Pancreas (tissue), 10 donors: ENCODE measurements around the gene ARRB1. TPM values are rescaled to one million over a fixed set of nuclear protein-coding genes. Genes with fewer than 3 reads are reported as not detected.

ENCODE experiments used
- ATAC-seq, 4 donors: fragments of 200-7000 bp; cut with Tn5 transposase; one replicate each; pipeline versions ENCODE4 v1.8.0 to v1.9.1; 2020; ENCODE audit warnings: mild to moderate bottlenecking in 4 of 4, moderate library complexity in 4 of 4
- DNase-seq, 6 donors: peaks; one replicate each; pipeline ENCODE4 v3.0.0-alpha.2; 2020
- FAIRE-seq: peaks from 2 replicates; lab custom pipeline; 2012; peaks lifted over from hg19 to GRCh38; lab: Jason Lieb, UNC
- H3K27ac ChIP-seq, 4 donors: fragments of 200-600 bp; sonication (generic); 1 replicate in 3 of 4; 2 replicates in 1 of 4; pipeline versions ENCODE4 v1.5.0 to v1.8.0; 2020
- H3K27me3 ChIP-seq, 4 donors: fragments of 200-600 bp; one replicate each; pipeline ENCODE4 v1.8.0; 2021
- H3K36me3 ChIP-seq, 3 donors: fragments of 200-600 bp; sonication (generic) in 1 of 3; one replicate each; pipeline versions ENCODE4 v1.5.0 to v1.8.0; 2020 to 2021
- H3K4me1 ChIP-seq, 3 donors: fragments of 200-600 bp; one replicate each; pipeline ENCODE4 v1.8.0; 2021
- H3K4me3 ChIP-seq, 4 donors: fragments of 200-600 bp; sonication (generic) in 2 of 4; one replicate each; pipeline versions ENCODE4 v1.5.0 to v1.8.0; 2020 to 2021
- H3K9me3 ChIP-seq, 4 donors: fragments of 200-600 bp; one replicate each; pipeline ENCODE4 v1.8.0; 2021
- WGBS, 2 donors: extraction: QIAGEN DNeasy Blood & Tissue Kit; methylation state at CpG; one replicate each; pipeline ENCODE4 v1.1.7; 2013; 5-methylcytosine and 5-hydroxymethylcytosine counted together
- intact Hi-C, 3 donors: fragments of 100-400 bp; cut with DNase I; formaldehyde crosslinking; loops; one replicate each; pipeline versions ENCODE4 v1.11.1 to v1.14.2; 2022
- polyA plus RNA-seq, 2 donors: library from polyadenylated mRNA; stranded (reverse); fragments of 200-250 nt; gene quantifications; one replicate each; pipeline ENCODE4 v1.2.3, GENCODE V29; 2013
- total RNA-seq, 6 donors: library from RNA; stranded (reverse); fragmentation: NEBNext Ultra II Directional in 4 of 6; extraction: Animal tissue kit (Norgen Biotek cat#: 25700) in 4 of 6; gene quantifications; one replicate each; pipeline versions ENCODE4 v1.2.1 to v1.2.4, GENCODE V29; 2021 to 2023
- TF ChIP-seq, protein P1 (sequence below), 4 donors: fragments of 200-600 bp; sonication (generic) in 3 of 4; IDR thresholded peaks; one replicate each; pipeline versions ENCODE4 v1.5.0 to v1.8.0; 2021; ENCODE audit warnings: antibody characterized with exemption in 4 of 4
- donor health status: healthy with polysubstance abuse.
- donor health status: DM: no; HTN: no; CAD: no; lungs with moderate emphysema.
- donor health status: DM: no; HTN: no; CAD: no.
- donor health status: control.
- donor health status: control.
- donor health status: Bipolar disorder and iron deficiency.
- donor health status: DM: yes; HTN: yes; CAD: no.
- donor health status: DM: no; HTN: no; CAD: no.
- donor health status: DM: no; HTN: no; CAD: no.
- donor health status: DM: yes; HTN: yes; CAD: no.

ARRB1 gene
- total and polyA plus RNA-seq, 8 donors = 7.8 to 68.1 (median 33.0) TPM

DNA sequence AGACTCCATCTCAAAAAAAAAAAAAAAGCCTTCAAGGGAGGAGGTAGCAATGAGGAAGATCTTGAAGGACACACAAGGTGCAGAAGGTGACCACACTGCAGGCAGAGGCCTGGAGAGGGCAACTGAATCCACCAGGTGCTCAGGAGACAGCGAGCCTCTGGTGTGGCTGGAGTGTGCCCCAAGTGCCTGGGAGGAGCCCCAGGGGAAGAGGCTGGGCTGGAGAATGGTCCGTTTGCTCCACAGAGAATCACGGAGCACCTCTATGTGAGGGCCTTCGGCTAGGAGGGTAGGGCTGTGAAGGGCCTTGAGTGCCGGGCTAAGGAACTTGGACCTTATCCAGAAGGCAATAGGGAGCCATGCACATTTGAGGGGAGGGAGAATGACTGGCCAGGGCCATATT is 50.3 kb downstream of the ARRB1 start:
- Histone ChIP-seq H3K9me3 (no peaks in the 10 kb centered on the region), H3K36me3 (no peaks in the 10 kb centered on the region), H3K4me1 (peaks cover 10 to 16% (median 16%) of the 10 kb centered on the region in 3 donors), H3K27me3 (no peaks in the 10 kb centered on the region), H3K4me3 (no peak overlapping the region), H3K27ac (peak overlapping the region; percentile 14 to 69 (median 48))
- 35 to 42% methylated on average over 5 of the region's 5 CpGs for WGBS, 2 donors
- TF ChIP-seq, protein P1, sequence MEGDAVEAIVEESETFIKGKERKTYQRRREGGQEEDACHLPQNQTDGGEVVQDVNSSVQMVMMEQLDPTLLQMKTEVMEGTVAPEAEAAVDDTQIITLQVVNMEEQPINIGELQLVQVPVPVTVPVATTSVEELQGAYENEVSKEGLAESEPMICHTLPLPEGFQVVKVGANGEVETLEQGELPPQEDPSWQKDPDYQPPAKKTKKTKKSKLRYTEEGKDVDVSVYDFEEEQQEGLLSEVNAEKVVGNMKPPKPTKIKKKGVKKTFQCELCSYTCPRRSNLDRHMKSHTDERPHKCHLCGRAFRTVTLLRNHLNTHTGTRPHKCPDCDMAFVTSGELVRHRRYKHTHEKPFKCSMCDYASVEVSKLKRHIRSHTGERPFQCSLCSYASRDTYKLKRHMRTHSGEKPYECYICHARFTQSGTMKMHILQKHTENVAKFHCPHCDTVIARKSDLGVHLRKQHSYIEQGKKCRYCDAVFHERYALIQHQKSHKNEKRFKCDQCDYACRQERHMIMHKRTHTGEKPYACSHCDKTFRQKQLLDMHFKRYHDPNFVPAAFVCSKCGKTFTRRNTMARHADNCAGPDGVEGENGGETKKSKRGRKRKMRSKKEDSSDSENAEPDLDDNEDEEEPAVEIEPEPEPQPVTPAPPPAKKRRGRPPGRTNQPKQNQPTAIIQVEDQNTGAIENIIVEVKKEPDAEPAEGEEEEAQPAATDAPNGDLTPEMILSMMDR (IDR thresholded peaks at IDR 0.05) = no peak
- intact Hi-C loops = no loop called here
- DNase-seq = peak in 2 of 6 donors; percentile 34 to 46
- ATAC-seq = peak; percentile 26 to 55 (median 42)
- no peak for FAIRE-seq

DNA sequence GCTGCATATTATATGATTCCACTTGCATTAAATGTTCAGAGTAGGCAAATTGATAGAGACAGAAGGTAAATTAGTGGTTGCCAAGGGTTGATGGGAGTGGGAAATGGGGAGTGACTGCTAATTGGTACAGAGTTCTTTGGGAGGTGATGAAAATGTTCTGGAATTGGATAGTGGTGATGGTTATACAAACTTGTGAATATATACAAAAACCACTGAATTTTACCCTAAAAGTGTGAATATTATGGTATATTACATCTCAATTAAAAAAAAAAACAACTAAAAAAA is 52.5 kb downstream of the ARRB1 start:
- H3K27ac ChIP-seq = no peak overlapping the region
- no peak for FAIRE-seq
- TF ChIP-seq, protein P1 (IDR thresholded peaks at IDR 0.05) = no peak
- H3K36me3 ChIP-seq = no peaks in the 10 kb centered on the region
- H3K27me3 ChIP-seq = no peaks in the 10 kb centered on the region
- H3K4me1 ChIP-seq = peaks cover 10 to 16% (median 16%) of the 10 kb centered on the region in 3 donors
- no peaks in the 10 kb centered on the region for H3K9me3 ChIP-seq
- intact Hi-C loops = loop anchor here in 1 of 3 donors (10.0 kb wide), 1 partner anchor 56 kb away; the partner anchor contains the start of gene ARRB1
- ATAC-seq = no peak
- no peak for DNase-seq
- H3K4me3 ChIP-seq = no peak overlapping the region

DNA sequence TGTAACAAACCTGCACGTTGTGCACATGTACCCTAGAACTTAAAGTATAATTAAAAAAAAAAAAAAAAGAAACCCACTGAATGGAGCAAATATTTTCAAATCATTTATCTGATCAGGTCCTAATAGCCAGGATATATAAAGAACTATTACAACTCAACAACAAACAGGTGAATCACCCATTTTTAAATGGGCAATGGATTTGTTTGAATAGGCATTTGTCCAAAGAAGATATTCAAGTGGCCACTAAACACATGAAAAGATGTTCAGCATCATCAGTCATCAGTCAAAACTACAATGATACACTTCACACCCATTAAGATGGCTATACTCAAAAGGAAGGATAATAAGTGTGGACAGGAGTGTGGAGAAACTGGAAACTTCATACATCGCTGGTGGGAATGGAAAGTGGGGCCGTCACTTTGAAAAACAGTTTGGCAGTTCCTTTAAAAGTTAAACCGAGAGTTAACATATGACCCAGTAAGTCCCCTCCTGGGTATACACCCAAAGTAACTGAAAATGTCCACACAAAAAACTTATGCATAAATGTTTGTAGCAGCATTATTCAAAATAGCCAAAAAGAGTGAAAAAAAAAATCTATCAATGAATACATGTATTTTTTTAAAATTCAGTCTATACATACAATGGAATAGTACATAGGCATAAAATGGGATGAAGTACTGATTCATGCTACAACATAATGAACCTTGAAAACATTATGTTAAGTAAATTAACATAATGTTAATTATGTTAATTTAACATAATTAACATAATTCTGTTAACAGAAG is 53.1 kb downstream of the ARRB1 start:
- FAIRE-seq (no peak), ATAC-seq (no peak), DNase-seq (no peak)
- no peak overlapping the region for H3K4me3 ChIP-seq
- WGBS, 2 donors = 73 to 87% methylated on average over 3 to 4 of the region's 4 CpGs
- TF ChIP-seq, protein P1 (IDR thresholded peaks at IDR 0.05) = no peak
- no peaks in the 10 kb centered on the region for H3K27me3 ChIP-seq
- no peaks in the 10 kb centered on the region for H3K36me3 ChIP-seq
- no peaks in the 10 kb centered on the region for H3K9me3 ChIP-seq
- intact Hi-C loops = loop anchor here in 1 of 3 donors (10.0 kb wide), 1 partner anchor 56 kb away; the partner anchor contains the start of gene ARRB1
- peaks cover 10 to 16% (median 16%) of the 10 kb centered on the region in 3 donors for H3K4me1 ChIP-seq
- H3K27ac ChIP-seq = no peak overlapping the region

DNA sequence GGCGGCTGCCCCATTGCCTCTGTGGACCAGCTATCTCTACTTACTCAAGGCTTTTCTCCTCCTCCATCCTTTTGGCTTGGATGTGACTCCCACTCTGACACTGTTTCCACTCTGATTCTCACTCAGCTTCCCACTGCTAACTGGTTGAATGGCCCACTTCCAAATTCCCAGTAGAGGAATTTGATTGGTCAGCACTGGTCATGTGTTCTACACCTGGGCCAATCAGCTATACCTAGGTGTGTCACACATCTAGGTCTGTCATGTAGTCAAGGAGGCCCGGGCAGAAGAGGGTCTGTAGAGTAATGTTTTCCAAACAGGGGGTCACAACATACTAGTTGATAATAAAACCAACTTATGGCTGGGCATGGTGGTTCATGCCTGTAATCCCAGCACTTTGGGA is 57.6 kb downstream of the ARRB1 start:
- intact Hi-C loops = loop anchor here in 1 of 3 donors (10.0 kb wide), 1 partner anchor 61 kb away; the partner anchor contains the start of gene ARRB1
- FAIRE-seq = no peak

More for the DNA sequence above, 57.6 kb downstream of the ARRB1 start:
- Histone ChIP-seq H3K9me3 (no peaks in the 10 kb centered on the region), H3K4me1 (no peaks in the 10 kb centered on the region), H3K27ac (no peak overlapping the region), H3K27me3 (no peaks in the 10 kb centered on the region), H3K4me3 (no peak overlapping the region), H3K36me3 (no peaks in the 10 kb centered on the region)
- DNase-seq (no peak), ATAC-seq (no peak)
- 91 to 95% methylated on average over 2 of the region's 2 CpGs for WGBS, 2 donors
- TF ChIP-seq, protein P1 (IDR thresholded peaks at IDR 0.05) = no peak
